Cardiac muscle cell (in vitro differentiated cells and primary cell): Measurements from ENCODE around the gene PITPNM1. TPM values are rescaled to one million over a fixed set of nuclear protein-coding genes. Genes with fewer than 3 reads are reported as not detected.

Experiments
- DNase-seq, 2 donors: peaks; one replicate each; pipeline versions ENCODE4 v3.0.0 to v3.0.0-alpha.2; 2010 to 2017; ENCODE audit warnings: low read depth in 1 of 2, low spot score in 1 of 2
- H3K27ac ChIP-seq: fragments of 200-600 bp; sonication (generic); 2 replicates; pipeline ENCODE4 v1.5.1; 2016
- H3K27me3 ChIP-seq: fragments of 200-600 bp; sonication (generic); 2 replicates; pipeline ENCODE4 v1.6.0; 2016; ENCODE audit warnings: control low read depth
- H3K36me3 ChIP-seq: fragments of 200-600 bp; sonication (generic); 2 replicates; pipeline ENCODE4 v1.5.1; 2016; ENCODE audit warnings: control low read depth
- H3K4me1 ChIP-seq: fragments of 200-600 bp; sonication (generic); 2 replicates; pipeline ENCODE4 v1.8.1; 2017; ENCODE audit warnings: low read depth, mild to moderate bottlenecking, mixed run types
- H3K4me3 ChIP-seq: fragments of 200-600 bp; sonication (generic); 2 replicates; pipeline ENCODE4 v1.5.1; 2016; ENCODE audit warnings: mild to moderate bottlenecking
- H3K9me3 ChIP-seq: fragments of 200-600 bp; sonication (generic); 2 replicates; pipeline ENCODE4 v1.5.1; 2017; ENCODE audit warnings: low read depth, mild to moderate bottlenecking, control low read depth
- CTCF ChIP-seq: IDR thresholded peaks from 2 replicates; pipeline ENCODE4 v1.5.1; 2012; ENCODE audit warnings: low read depth, mild to moderate bottlenecking, low read length
- polyA plus RNA-seq: library from polyadenylated mRNA; unstranded; fragments of >200 nt; fragmentation: Nextera tagmentation; extraction: Ambion mirVana; gene quantifications from 2 replicates; pipeline ENCODE4 v1.2.1, GENCODE V29; 2016
- total RNA-seq: library from RNA; depleted of rRNA; stranded (reverse); fragments of >200 nt; gene quantifications from 2 replicates; pipeline ENCODE4 v1.2.3, GENCODE V29; 2016

The PITPNM1 gene
- total and polyA plus RNA-seq, 2 experiments from 2014 or later, result 24.8 to 58.5 TPM

GRCh38 chr11:67532889-67533288 lies 27.7 kb upstream of the PITPNM1 start:
- no peak overlapping the region for H3K27ac ChIP-seq
- H3K27me3 ChIP-seq, result no peaks in the 10 kb centered on the region
- no peaks in the 10 kb centered on the region for H3K4me1 ChIP-seq
- no peaks in the 10 kb centered on the region for H3K36me3 ChIP-seq
- no peak for TF ChIP-seq CTCF
- no peak overlapping the region for H3K4me3 ChIP-seq
- H3K9me3 ChIP-seq, result peaks cover 2% of the 10 kb centered on the region
- DNase-seq, result no peak

- H3K4me3 ChIP-seq, result no peak overlapping the region
- TF ChIP-seq CTCF, result no peak
- no peak for DNase-seq
- no peak overlapping the region for H3K27ac ChIP-seq
- peaks cover 2% of the 10 kb centered on the region for H3K9me3 ChIP-seq
- H3K36me3 ChIP-seq, result no peaks in the 10 kb centered on the region
- H3K4me1 ChIP-seq, result no peaks in the 10 kb centered on the region
- no peaks in the 10 kb centered on the region for H3K27me3 ChIP-seq
Measured at GRCh38 chr11:67530282-67530592, 25.1 kb upstream of the PITPNM1 start.

- no peaks in the 10 kb centered on the region for H3K4me1 ChIP-seq
- H3K27ac ChIP-seq, result no peak overlapping the region
- H3K9me3 ChIP-seq, result no peaks in the 10 kb centered on the region
- TF ChIP-seq CTCF, result no peak
- no peak overlapping the region for H3K4me3 ChIP-seq
- no peaks in the 10 kb centered on the region for H3K36me3 ChIP-seq
- DNase-seq, result no peak
- H3K27me3 ChIP-seq, result no peaks in the 10 kb centered on the region
Measured at GRCh38 chr11:67528376-67528775, 23.2 kb upstream of the PITPNM1 start.

- no peaks in the 10 kb centered on the region for H3K27me3 ChIP-seq
- no peaks in the 10 kb centered on the region for H3K4me1 ChIP-seq
- TF ChIP-seq CTCF, result no peak
- H3K36me3 ChIP-seq, result no peaks in the 10 kb centered on the region
- H3K4me3 ChIP-seq, result no peak overlapping the region
- no peak for DNase-seq
- H3K27ac ChIP-seq, result no peak overlapping the region
- no peaks in the 10 kb centered on the region for H3K9me3 ChIP-seq
Measured at GRCh38 chr11:67525275-67525976, 20.3 kb upstream of the PITPNM1 start.

GRCh38 chr11:67524480-67524808 lies 19.3 kb upstream of the PITPNM1 start:
- Histone ChIP-seq H3K27ac (no peak overlapping the region), H3K9me3 (no peaks in the 10 kb centered on the region), H3K27me3 (no peaks in the 10 kb centered on the region), H3K4me1 (no peaks in the 10 kb centered on the region), H3K36me3 (no peaks in the 10 kb centered on the region), H3K4me3 (no peak overlapping the region)
- DNase-seq, result no peak
- no peak for TF ChIP-seq CTCF
